Measurements from ENCODE around the gene RIIAD1.

DNA sequence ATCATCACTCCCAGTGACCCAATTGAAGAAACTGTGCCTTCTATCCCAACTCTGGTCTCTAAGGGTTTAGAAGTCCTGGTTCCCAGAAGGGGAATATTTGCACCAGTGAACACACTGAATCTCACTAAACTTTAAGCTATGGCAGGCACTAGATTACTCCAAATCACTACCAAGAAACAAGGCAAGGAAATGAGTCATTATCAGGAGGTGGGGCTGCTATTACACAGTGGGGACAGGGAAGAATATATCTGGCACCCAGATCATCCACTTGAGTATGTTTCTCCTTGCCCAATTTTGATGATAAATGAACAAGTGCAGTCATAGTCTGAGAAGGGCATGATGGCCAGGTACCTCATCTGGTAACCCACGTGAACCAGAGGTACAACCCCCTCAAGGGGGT, 35.0 kb downstream of the RIIAD1 start:
- no peak for TF ChIP-seq POLR2AphosphoS5 (IDR thresholded peaks at IDR 0.05)
- TF ChIP-seq POLR2A (IDR thresholded peaks at IDR 0.05) = no peak
- TF ChIP-seq CTCF (IDR thresholded peaks at IDR 0.05) = no peak
